M059J (cell line): ENCODE results near the gene CD80. TPM values are rescaled to one million over a fixed set of nuclear protein-coding genes. Genes with fewer than 3 reads are reported as not detected.
"Not testable (repeated sequence)": the region's sequence is repeated elsewhere in the genome, so short reads cannot be mapped to it uniquely, and the experiment has no call there.

Experiments used
- DNase-seq: peaks from one replicate; pipeline ENCODE4 v3.0.0-alpha.2; 2012; ENCODE audit warnings: low read depth
- total RNA-seq: library from RNA; depleted of rRNA; stranded (reverse); fragments of >200 nt; shearing (Covaris generic); gene quantifications from 2 replicates; pipeline ENCODE4 v1.2.3, GENCODE V29; 2014; rRNA removed

Gene CD80, protein sequence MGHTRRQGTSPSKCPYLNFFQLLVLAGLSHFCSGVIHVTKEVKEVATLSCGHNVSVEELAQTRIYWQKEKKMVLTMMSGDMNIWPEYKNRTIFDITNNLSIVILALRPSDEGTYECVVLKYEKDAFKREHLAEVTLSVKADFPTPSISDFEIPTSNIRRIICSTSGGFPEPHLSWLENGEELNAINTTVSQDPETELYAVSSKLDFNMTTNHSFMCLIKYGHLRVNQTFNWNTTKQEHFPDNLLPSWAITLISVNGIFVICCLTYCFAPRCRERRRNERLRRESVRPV
- not detected in 2 replicates for total RNA-seq

DNA sequence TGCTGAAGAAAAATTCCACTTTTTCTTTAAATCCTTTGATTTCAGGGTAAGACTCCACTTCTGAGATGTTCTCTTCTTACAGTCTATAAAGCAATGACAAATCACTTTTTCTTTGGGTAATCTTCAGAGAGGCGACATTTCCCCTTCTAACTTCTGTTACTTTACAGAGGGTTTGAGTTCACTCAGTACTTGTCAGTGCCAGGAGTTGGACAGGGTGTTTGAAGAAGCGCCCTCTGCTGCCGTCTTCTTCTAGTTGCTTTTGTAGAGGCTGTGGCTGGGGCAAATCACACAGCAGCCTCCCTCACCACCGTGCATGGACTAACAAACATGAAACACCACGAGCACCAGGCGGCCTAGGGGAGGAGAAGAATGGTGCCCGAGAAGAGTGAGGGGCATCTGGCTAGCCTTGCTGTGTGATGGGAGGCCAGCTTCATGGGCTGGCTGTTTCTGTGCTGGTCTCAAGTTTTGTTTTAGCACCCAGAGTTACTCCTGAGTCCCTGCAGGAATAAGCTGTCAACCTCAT lies at the start of gene CD80:
TSS of gene CD80 (minus strand) at position 174 of the 523 bp plus-strand sequence. CDS start 1,886 bp downstream, outside the sequence.
- DNase-seq, result peak; percentile 52

DNA sequence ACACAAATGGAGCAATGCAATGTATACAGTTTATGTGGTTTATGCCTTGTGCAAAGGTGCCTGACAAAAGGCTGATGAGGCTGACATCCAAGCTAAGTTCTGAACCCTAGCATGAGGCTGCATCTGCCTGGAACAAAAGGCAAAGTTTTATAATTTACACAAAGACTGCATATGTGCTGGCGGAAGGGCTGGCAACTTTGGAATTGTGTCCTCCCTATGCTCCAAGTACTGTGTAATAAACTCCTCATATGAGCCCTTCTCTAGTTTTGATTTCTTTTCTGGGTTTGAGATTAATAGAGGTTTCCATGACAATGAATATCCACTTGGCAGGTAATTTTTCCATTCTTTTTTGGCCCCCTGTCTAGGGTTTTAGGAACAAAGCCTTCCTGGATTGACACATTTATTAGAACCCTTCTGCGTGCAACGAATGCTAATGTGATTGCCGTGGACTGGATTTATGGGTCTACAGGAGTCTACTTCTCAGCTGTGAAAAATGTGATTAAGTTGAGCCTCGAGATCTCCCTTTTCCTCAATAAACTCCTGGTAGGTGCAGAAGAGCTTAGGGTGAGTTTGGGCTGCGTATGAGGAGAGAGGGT lies 49.1 kb upstream of the CD80 start:
- DNase-seq, result no peak

DNA sequence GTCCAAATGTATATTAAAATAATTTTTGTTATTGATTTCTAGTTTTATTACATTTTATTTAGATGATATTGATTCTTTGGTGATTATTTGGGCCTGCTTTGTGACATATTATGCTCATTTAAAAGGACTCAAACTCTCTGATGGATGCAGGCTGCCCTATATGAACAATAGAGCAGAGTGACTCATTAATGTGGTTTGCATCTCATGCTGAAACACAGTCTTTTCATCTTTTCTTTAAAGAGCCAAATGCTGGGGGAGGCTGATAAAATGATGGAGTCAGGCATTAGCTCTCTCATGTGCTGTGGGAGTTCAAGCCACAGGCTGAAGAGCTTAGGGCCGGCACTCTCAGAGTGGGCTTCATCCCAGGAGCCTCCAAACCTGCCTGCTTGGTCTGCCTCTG lies 45.5 kb upstream of the CD80 start:
- DNase-seq, result peak; percentile 59

DNA sequence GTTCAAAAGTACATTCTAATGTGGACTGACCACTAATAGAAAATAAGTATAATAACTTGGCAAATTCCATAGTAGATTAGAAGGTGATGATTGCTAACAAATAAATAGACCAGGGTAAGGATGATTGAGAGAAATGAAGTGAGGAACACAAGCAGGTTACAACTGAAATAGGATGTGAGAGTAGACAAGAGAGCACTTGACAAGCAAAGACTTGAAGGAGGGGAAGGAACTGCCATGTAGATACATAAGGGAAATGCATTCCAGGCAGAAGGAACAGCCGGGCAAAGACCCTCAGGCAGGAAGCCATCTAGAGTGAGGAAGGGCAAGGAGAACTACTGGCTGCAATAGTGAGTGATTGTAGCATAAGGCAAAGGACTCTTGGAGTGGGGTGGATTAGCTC lies 43.3 kb upstream of the CD80 start:
- no peak for DNase-seq

DNA sequence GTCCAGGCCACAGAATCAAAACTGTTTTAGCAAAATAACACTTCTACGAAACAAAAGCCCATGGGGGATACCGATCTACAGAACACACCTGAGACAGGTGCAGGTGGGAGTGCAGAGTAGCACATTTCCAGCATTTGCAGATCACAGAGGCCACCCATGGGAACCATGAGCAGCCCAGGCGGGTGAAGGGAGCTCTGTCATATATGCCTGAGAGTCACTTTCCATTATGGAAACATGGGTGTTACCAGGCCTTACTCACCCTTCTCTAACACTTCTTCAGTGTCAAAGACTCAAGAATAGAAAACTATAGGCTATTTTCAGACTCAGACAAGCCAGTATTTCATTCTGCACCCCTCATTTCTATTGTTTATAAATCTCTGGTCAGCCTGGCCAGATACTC lies 41.7 kb upstream of the CD80 start:
- no peak for DNase-seq

DNA sequence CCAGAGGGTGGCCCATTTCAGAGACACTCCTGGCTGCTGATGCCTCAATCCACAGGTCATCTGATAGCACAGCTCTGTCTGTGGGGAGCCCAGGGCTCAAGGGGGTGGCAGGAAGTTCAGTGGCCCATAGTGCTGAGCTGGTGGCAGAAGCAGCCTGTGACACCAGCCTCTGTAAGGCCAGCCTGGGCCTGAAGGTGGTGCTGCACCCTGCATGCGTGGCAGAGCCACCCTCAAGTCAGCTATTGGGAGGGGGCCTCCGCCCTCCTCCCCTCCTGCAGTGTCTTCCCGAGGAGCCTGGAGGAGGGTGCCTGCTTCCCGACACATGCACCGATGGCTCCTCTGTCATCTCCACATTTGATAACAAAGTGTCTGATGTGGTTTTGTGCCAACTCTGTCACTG lies 41.3 kb upstream of the CD80 start:
- DNase-seq, result no peak

DNA sequence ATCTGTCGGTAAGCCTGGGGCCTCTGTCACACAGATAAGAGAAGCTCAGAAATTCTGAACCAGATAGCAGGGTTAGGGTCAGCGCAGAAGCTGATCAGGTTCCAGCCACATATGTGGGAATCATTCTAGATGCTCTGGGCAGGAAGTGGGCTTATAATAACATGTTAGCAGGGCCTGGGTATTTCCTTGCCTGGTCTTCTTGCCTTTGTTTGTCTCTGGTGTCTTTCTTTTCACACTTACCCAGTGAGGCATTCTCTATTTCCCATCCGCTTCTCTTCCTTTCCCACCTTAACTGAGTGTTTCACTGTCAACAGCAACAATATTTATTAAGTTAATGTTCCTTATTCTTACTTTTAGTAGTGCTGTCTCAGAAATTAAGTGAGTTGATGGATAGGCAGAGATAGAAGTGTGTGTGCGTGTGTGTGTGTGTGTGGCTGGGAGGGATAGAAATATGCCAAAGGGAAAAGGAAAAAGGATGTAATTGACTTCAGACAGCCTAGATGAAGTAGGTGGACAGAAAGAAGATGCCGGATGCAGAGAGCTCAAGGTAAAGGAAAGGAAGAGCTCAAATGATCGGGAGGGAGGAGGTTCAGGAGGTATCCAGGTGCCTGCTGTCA lies 40.3 kb upstream of the CD80 start:
- DNase-seq, result no peak

DNA sequence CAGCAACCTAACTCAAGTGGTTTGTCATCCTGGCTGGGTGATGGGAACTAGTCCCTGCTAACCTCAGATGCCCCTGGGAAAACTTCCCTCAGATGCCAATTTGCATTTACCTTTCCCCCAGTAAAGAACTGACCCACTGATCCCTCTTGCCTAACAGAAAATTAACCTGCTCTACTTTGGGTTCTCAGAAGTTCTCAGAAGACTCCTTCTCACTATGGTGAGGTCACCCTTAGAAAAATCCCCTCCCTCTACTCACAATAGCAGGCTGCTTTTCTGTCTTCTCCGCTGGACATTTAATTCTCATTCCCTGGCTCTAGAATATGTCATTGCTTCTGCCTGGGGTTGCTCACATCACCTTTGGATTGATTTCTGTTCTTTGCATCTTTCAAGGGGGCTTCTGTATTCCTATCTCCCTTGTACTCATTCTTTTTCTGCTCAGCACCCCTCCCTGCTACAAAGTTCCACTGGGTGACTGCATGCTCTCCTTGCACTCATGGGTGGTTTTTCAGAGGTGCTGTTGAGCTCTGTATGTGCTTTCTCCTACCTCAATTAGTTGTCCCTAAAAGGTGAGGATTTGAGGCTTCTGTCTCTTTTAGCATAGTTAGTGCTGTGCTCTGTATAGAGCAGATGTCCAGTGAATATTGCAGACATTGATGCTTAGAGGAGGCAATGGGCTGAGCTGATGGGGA lies 39.1 kb upstream of the CD80 start:
- no peak for DNase-seq

DNA sequence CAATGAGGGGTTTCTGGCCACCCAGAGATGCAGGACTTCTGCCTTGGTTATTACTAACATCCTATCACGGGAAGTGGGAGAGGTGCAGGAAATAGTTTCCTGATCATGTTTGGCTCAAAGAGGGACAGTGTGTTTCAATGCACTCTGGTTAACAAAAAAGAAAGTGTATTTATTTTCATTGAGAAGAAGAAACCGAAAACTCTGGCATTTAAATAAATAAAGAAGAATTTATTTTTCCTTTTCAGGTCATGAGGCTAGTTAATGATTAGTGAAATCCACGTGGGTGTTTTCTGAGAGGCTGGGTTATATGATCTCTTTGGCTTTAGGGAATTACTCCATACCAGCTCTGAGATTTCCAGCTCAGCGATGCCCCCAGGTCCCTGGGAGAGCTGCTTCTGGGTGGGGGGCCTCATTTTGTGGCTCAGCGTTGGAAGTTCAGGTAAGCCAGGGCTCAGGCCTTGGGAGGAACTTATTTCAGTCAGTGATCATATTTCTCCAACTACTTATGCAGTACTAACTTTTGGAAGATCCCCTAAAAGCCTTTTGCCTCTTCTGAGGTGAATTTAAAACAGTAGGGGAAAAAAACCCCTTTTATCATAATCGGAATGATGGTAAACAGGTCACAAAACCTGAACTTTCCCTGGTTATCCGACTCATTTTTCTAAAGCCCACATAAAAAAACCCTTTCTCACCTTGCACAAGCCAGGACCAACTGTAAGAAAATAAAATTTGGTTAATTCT lies 38.3 kb upstream of the CD80 start, which contains the start of gene PLA1A:
TSS of gene PLA1A (plus strand) at position 338 of the 741 bp plus-strand sequence. CDS start at position 367, 29 bp downstream.
- DNase-seq, result no peak

DNA sequence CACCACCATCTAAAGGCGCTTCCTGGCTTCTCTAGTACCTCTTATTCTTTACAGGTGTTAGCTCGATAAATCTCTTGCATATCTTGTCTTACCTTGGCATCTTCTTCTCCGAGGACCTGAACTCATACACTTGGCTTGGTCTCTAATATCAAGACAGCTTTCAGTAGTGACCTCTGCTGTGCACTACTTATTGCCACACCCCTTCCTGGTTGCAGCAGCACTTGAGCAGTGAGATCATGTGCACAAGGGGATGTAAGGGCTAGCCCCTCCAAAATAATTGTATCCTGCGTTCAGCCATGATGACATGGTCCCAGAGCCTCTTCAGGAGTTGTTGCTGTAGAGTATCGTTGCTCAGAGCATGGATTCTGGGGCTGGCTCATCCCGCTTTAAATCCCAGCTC lies 37.0 kb upstream of the CD80 start:
- no peak for DNase-seq

DNA sequence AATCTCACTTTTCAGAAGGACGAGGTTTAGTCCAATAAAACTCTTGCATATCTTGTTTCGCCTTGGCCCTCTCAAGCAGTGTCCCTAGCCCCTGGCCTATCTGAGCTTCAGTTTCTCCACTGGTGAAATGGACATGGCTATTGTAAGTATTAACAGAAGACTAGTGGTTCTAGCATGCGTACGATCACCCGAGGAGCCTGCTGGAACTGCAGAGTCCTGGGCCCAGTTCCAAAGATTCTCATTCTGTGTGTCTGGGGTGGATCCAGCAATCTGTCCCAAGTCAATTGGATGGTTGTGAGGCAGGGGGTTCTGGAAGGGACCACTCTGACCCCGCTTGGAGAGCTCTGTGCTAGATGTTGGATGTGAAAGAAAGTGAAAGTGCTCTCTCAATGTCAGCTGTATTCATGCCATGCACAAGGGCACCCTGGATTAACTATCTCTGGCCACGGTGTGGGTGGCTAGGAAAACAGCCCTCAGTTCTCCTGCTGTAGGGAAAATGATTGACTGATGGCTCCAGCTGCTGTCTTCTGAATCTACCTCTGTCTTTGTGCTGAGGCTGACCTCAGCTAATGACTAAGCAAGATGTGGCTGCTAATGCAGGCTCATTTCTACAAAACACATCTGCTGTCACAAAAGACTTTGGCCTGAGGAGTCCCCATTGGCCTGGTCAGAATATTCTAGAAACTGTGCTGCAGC lies 36.4 kb upstream of the CD80 start:
- peak; percentile 29 for DNase-seq

DNA sequence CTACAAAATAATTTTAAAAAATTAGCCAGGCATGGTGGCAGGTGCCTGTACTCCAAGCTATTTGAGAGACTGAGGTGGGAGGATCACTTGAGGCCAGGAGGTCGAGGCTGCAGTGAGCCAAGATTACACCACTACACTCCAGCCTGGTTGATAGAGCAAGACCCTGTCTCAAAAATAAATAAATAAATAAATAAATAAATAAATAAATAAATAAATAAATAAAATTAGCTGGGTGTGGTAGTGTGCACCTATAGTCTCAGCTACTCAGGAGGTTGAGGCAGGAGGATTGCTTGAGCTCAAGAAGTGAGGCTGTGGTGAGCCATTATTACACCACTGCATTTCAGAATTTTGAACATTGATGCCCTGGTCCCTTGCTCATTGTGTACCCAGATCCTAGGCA lies 35.5 kb upstream of the CD80 start:
- DNase-seq, result not testable (repeated sequence)

DNA sequence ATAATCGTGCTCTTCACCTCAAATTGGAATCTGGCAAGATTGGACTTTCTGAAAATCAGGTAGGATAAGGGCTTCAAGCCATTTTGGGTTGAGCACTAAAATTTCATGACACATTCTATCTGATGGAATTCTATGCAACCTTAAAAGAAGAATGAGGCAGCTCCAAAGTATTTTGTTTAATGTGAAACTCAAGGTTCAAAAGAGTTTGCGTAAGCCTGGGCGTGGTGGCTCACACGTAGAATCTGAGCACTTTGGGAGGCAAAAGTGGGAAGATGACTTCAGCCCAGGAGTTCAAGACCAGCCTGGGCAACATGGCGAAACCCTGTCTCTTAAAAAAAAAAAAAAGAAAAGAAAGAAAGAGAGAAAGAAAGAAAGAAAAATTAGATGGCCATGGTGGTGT lies 34.7 kb upstream of the CD80 start:
- DNase-seq, result no peak

DNA sequence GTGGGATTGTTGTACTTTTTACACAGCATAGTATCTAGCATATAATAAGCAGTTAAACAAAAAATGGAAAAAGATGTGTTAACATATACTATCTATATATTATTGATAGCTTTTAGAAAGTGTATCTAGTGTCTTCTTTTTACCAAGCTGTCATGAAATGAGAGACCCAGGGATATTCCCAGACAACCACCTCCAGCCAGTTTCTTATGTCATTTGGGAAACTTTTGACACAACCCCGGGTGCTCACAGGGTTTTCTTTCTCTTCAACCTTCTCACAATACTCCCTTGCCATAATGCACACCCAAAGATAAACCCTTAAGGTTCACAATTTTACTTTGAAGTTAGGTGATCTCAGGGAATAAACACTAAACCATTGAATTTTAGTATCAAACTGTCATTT lies 33.4 kb upstream of the CD80 start:
- no peak for DNase-seq

DNA sequence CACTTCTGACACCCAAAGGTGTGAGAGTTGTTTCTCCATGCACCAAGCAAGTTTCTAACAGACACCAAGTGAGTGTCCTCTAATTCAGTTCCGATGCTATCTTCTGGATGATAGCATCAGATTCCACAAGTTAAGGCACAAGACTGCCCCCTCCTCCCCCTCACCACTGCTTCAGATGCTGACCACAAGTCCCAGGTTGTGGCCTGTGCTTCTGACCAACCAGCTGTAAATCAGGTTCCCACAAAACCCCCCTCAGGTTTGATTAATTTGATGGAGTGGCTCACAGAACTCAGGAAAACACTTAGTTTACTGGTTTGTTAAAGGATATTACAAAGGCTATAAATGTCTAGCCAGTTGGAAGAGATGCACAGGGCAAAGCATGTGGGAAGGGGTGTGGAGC lies 31.3 kb upstream of the CD80 start:
- no peak for DNase-seq

DNA sequence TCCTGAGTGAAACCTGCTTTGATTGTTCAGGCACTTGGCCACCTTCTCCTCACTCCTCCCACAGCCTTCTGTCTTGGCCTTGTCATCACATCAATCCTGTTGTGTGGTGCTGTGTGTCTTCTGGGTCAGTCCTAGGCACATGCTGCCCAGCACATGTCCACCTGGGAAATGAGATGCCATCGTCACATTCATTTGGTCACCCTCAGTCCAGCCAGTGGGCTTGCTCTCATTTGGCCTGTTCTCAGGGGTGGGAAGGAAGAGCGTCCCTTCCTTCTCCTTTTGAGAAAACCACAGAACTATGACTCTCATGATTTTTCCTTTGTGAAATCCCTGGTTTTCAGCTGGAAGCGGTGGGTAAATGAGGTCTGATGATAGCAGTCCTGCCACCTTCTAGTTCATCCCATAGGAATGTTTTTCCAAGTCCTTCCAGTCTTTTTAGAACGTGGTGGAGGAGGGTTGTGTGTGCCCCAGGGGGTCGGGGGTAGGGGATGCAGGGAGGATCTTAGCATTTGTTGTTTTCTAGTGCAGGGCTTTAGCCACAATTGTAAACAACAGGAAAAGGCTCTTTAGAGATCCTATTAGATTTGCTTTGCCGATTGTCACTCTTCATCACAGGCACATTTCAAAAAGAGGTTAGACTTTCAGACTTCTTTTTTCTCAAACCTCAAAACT lies 29.8 kb upstream of the CD80 start:
- no peak for DNase-seq

DNA sequence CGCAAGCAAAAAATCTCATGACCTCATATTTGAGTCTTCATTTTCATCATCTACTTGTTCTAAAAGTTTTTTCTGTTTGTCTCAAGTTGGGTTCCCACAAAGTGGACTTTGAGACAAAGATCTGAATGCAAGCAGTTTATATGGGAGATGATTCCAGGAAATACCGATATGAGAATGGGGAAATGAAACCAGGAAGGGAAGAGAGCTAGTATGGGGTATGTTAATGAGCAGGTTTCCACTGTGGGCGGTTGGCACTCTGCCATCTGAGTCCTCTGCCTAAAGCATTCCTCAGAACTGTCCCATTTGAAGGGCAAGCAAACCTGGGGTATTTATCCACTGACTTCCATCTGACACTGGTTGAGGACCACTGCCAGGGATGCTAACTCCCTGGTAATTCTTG lies 28.7 kb upstream of the CD80 start:
- no peak for DNase-seq

DNA sequence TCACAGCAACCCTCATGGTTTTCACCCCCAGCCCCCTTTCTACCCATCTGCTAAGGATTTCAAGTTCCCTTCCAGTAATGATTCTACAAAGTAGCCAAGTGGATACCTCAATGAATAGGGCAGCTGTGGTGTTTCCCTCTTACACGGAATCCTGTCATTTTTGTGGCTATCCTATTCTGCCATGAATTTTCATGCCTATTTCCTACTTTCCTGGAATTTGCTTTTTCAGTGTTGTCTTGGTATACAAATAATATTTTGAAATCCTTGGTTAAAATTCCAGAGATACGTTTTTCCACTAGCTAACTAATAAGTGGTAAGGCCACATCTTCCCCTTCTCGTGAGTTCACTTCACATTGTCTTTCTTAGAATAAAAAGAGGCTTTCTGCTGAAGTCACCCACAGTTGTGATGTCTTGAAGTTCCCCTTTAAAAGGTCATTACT lies 27.3 kb upstream of the CD80 start:
- no peak for DNase-seq

DNA sequence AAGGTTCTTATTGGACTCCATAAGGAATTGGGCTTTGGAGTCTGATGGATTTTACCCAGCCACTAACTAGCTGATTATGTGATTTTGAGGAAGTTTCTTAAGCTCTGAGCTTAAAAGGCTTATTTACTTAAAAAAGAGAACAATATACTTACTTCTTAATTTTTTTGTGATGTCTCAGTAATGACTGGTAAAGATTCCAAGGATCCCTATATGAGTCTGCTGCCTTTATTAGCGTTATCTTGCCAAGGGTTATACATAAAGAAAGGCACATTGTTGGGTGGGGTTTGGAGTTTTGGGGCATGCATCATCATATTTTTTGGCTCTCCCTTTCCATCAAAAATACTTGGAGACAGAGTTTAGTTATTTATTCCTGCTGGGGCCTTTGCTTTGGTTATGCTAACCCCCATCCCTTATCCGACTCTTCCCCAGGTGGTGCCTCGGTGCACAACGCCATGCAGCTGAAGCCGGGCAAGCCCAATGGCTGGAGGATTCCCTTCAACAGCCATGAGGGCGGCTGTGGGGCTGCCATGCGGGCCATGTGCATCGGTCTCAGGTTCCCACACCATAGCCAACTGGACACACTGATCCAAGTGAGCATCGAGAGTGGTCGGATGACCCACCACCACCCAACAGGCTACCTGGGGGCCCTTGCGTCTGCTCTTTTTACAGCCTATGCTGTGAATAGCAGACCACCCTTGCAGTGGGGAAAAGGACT lies 26.6 kb upstream of the CD80 start:
- no peak for DNase-seq

DNA sequence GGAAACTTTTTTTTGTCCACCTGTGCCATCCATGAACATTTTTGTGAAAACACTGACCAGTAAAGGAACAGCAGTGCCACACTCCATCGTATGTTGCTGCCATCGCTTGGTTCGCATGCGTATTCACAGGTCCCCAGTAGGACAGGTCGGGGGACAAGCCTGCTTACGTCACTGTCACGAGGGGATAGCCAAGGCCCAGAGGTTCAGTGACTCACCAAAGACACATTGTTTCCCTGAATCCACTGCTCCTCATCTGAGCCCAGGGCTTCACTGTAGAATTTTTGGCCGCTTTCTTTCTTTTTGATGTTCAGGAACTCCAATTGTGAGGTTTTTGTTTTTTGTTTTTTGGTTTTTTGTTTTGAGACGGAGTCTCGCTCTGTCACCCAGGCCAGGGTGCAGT lies 25.8 kb upstream of the CD80 start:
- no peak for DNase-seq
